ENCODE data around the gene AFAP1.

DNA sequence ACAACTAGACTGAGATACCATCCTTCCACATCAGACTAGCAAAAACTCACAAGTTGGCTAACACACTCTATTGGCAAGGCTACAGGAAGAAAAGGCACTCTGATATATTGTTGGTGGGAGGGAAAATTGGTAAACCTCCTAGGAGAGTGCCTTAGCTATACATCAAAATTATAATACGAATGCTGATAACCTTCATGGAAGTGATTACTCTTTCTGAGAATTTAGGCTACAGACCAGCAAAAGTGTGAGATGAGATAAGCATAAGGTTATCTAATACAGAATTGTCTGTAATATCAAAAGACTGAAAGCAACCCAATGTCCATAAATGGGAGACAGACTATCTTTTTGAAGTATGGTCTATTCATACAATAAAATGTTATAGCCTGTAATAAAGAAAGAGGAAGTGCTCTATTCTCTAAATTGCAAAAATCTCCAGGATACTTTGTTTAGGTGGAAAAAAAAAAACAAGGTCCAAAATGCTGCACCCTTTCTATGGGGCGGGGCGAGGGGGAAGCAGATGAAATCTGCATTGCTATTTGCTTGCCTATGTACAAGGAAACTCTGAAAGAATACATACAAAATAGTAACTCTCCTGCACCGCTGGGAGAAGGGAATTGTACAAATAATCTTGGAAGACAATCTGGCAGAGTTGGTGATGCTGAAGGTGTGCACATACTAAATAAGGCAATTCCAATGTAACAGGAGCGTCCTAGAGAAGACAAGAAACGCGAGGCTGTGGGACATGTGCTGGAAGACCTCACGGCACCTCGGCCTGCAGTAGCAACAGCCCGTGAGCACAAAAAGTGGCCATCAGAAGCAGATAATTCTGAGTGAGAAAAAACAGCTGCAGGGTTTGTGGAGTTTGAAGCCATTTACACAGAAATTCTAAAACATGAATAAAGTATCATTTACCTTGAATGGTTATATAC lies 109.7 kb downstream of the AFAP1 start:
- TF ChIP-seq, protein P1, sequence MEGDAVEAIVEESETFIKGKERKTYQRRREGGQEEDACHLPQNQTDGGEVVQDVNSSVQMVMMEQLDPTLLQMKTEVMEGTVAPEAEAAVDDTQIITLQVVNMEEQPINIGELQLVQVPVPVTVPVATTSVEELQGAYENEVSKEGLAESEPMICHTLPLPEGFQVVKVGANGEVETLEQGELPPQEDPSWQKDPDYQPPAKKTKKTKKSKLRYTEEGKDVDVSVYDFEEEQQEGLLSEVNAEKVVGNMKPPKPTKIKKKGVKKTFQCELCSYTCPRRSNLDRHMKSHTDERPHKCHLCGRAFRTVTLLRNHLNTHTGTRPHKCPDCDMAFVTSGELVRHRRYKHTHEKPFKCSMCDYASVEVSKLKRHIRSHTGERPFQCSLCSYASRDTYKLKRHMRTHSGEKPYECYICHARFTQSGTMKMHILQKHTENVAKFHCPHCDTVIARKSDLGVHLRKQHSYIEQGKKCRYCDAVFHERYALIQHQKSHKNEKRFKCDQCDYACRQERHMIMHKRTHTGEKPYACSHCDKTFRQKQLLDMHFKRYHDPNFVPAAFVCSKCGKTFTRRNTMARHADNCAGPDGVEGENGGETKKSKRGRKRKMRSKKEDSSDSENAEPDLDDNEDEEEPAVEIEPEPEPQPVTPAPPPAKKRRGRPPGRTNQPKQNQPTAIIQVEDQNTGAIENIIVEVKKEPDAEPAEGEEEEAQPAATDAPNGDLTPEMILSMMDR (IDR thresholded peaks at IDR 0.05): no peak
- TF ChIP-seq POLR2A (IDR thresholded peaks at IDR 0.05): no peak
